GM19397 (cell line): ENCODE results near the gene PPRC1.
A peak's percentile ranks its signal among the peaks of the same experiment; 100 is the strongest.

ENCODE experiments used
- ATAC-seq: cut with Tn5 transposase; IDR thresholded peaks from one replicate; pipeline ENCODE4 v1.9.1; 2021; ENCODE audit warnings: mild to moderate bottlenecking, moderate library complexity; ENCODE audit not compliant: unreplicated experiment

PPRC1 gene

GRCh38 chr10:102147561-102147960, 14.7 kb downstream of the PPRC1 start:
- ATAC-seq: no peak

- no peak for ATAC-seq
Measured at GRCh38 chr10:102148275-102148674, 15.4 kb downstream of the PPRC1 start.

GRCh38 chr10:102150970-102151773, 18.3 kb downstream of the PPRC1 start:
- no peak for ATAC-seq

GRCh38 chr10:102151774-102152544, 19.1 kb downstream of the PPRC1 start, which contains the start of gene NOLC1:
Gene NOLC1 (plus strand): TSS chr10:102152389. CDS start chr10:102152411, 22 bp downstream.
- ATAC-seq: peak; percentile 95

- ATAC-seq: peak; percentile 12
Measured at GRCh38 chr10:102152545-102152890, 19.7 kb downstream of the PPRC1 start.

- no peak for ATAC-seq
Measured at GRCh38 chr10:102153093-102153620, 20.3 kb downstream of the PPRC1 start.

- no peak for ATAC-seq
Measured at GRCh38 chr10:102154466-102155116, 21.8 kb downstream of the PPRC1 start.

- ATAC-seq: no peak
Measured at GRCh38 chr10:102157224-102157623, 24.4 kb downstream of the PPRC1 start.

- no peak for ATAC-seq
Measured at GRCh38 chr10:102159051-102159597, 26.3 kb downstream of the PPRC1 start.

- no peak for ATAC-seq
Measured at GRCh38 chr10:102159831-102160230, 27.0 kb downstream of the PPRC1 start.

GRCh38 chr10:102163342-102163989, 30.6 kb downstream of the PPRC1 start:
- no peak for ATAC-seq

GRCh38 chr10:102167861-102168260, 35.0 kb downstream of the PPRC1 start:
- ATAC-seq: no peak

GRCh38 chr10:102170602-102171001, 37.8 kb downstream of the PPRC1 start:
- ATAC-seq: no peak

- ATAC-seq: no peak
Measured at GRCh38 chr10:102172288-102172687, 39.4 kb downstream of the PPRC1 start.

- no peak for ATAC-seq
Measured at GRCh38 chr10:102175415-102175814, 42.6 kb downstream of the PPRC1 start.

GRCh38 chr10:102184606-102185005, 51.8 kb downstream of the PPRC1 start:
- ATAC-seq: no peak

- no peak for ATAC-seq
Measured at GRCh38 chr10:102185272-102185671, 52.4 kb downstream of the PPRC1 start.

GRCh38 chr10:102185811-102186527, 53.1 kb downstream of the PPRC1 start:
- ATAC-seq: no peak

- no peak for ATAC-seq
Measured at GRCh38 chr10:102188298-102188940, 55.6 kb downstream of the PPRC1 start.
